Stimulated activated CD8-positive, alpha-beta memory T cell treated with anti-CD3 and anti-CD28 coated beads, Interleukin-15, amount 100 ng/mL, for 24 hours (primary cell): Measurements from ENCODE around the gene FFAR3.

ENCODE experiments used
- DNase-seq: peaks from one replicate; pipeline ENCODE4 v3.0.0-alpha.2; 2020; ENCODE audit warnings: low read depth

The FFAR3 gene

DNA sequence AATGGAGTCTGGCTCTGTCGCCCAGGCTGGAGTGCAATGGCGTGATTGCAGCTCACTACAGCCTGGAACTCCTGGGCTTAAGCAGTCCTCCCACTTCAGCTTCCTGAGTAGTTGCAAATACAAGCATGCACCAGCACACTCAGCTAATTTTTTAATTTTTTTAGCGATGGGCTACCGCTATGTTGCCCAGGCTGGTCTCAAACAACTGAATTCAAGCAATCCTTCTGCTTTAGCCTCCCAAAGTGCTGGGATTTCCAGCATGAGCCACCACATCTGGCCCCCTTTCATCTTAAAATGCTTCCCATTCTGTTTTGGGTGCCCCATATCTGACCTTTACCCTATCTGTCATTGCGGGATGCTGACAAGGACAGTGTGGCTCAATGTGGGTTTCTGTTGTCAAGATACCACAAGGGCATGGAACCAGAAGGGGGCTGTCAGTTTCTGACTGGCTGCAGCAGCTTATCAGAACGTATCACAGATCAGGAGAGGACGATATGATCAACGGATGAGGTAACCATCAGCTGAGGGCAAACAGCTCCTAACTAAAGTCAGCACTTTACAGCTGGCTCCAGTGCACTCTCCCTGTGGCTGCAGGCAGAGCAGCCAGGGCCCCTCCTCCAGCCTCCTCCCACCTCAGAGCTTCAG lies 45.0 kb downstream of the FFAR3 start:
- no peak for DNase-seq

DNA sequence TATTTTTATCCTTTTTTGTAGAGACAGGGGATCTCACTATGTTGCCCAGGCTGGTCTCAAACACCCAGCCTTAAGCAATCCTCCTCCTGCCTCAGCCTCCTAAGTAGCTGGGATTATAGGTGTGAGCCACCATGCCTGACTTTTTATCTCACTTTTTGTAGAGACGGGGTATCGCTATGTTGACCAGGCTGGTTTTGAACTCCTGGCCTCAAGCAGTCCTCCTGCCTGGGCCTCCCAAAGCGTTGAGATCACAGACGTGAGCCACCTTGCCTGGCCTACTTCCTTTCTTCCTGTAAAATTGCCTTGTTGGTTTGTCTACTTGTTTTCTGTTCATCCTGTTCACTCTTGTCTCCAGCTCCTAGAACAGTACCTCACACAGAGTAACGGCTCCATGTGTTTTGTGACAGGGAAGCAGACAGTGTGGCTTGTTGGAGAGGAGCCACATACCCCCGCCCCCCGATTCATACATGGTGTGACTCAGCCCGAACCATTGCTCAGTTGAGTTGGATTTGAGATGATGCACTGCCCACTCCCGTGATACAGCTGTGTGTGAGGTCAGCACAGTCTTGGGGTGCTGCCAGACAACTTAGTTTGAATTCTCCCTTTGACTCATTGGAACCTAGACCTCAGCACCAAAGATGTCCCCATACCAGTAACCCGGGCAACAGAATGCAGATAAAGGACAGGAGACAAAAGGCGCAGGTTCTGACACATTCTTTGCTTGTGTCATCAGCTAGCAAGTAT lies 46.8 kb downstream of the FFAR3 start:
- no peak for DNase-seq

DNA sequence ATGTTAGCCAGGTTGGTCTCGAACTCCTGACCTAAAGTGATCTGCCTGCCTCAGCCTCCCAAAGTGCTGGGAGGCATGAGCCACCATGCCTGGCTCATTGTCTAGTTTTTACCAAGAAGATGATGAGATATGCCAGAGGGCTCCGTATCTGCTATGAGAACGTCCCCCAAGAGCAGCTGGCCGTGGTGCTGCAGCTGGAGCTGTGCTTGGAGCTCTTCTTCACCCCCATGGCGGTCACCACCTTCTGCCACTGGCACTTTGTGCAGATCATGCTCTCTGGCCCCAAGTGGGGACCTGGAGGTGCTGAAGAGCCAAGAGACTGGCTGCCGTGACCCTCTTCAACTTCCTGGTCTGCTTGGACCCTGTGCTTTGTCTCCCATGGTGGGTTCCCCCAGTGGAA lies 49.4 kb downstream of the FFAR3 start:
- DNase-seq = no peak

DNA sequence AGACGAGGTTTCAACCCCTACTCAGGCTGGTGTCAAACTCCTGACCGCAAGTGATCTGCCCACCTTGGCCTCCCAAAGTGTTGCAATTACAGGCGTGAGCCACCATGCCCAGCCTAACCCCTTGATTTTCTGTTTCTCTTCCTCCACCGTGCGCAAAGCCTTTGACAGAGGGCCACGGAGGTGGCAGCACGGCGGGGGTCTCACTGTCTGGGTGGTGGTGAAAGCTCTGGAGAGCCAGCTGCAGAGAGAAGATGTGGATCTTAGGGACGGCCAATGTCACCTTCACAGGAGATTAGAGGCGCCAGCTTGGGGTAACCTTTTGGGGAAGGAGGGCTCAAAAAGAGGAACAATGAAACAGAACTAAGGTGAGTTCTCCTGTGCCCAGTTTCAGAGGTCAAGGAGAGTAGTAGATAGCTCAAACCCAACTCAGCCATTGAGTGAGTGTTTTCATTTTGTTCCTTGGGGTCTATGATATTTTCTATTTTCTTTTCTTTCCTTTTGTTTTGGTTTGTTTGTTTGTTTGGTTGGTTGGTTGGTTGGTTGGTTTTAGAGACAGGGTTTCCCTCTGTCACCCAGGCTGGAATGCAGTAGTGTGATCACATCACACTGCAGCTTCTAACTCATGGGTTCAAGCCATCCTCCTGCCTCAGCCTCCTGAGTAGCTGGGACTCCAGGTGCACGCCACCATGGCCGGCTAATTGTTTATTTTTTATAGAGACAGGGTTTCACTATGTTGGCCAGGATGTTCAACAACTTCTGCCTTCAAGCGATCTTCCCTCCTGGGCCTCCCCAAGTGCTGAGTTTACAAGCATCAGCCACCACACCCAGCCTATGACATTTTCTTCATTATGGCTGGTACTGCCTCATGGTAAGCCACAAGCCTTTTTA lies 50.3 kb downstream of the FFAR3 start:
- DNase-seq = no peak

DNA sequence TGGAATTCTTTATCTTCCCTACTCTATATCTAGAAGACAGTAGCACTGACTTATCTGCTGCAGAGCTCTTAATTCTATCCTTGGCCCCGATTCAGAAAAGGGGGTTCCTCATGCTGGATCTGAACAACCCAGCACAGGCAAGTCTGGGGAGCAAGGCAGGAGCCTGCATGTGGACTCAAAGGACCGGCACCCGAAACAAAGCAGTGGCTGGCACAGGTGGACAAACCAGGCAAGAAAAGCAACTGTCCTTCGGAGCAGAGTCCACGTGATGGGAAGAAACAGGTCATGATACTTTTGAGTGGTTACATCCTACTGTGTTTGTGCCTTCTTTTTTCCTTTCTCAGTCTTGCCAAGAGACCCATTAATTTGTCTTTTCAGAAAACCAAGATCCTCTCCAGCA lies 50.9 kb downstream of the FFAR3 start:
- no peak for DNase-seq
